Measurements from ENCODE around the gene THAP12. TPM values are rescaled to one million over a fixed set of nuclear protein-coding genes. Genes with fewer than 3 reads are reported as not detected.

Gene THAP12
- total RNA-seq, 2 donors from 2014 or later = 55.9 to 66.6 TPM

DNA sequence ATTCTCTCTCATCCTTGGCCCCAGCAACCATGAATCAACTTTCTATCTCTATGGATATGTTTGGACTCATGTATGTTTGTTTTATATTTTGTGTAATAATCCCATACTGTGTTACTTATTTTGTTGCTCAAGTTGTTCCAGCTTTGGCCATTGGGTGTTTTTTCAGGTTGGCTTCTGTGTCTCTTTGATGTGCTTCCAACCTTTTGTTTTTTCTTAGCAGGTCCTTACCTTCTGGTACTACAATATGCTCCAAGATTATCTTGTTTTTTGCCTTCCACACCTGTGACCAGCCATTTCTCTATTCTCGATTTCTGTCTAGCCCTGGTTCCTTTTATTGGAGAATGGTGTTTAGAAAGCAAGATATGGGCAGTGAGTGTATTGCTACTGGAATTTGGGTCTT, 14.4 kb upstream of the THAP12 start:
- DNase-seq = no peak
- H3K27me3 Mint-ChIP-seq (ENCODE audit: low read depth) = peaks cover 7% of the 10 kb centered on the region
- H3K36me3 Mint-ChIP-seq (ENCODE audit: insufficient read depth in 2 of 2) = no peaks in the 10 kb centered on the region
- H3K27ac Mint-ChIP-seq = no peak overlapping the region
- no peak for ATAC-seq (replicated peaks in 1 of 2)
- H3K4me3 Mint-ChIP-seq = no peak overlapping the region
- H3K9me3 Mint-ChIP-seq = no peaks in the 10 kb centered on the region
- H3K4me1 Mint-ChIP-seq (ENCODE audit: low read depth) = no peaks in the 10 kb centered on the region

GRCh38 chr11:76394411-76394810, 13.5 kb upstream of the THAP12 start:
- Mint-ChIP-seq H3K27ac (no peak overlapping the region), H3K9me3 (no peaks in the 10 kb centered on the region), H3K36me3 (ENCODE audit: insufficient read depth in 2 of 2) (no peaks in the 10 kb centered on the region), H3K27me3 (ENCODE audit: low read depth) (peaks cover 7% of the 10 kb centered on the region), H3K4me1 (ENCODE audit: low read depth) (no peaks in the 10 kb centered on the region), H3K4me3 (no peak overlapping the region)
- no peak for DNase-seq
- no peak for ATAC-seq (replicated peaks in 1 of 2)

DNA sequence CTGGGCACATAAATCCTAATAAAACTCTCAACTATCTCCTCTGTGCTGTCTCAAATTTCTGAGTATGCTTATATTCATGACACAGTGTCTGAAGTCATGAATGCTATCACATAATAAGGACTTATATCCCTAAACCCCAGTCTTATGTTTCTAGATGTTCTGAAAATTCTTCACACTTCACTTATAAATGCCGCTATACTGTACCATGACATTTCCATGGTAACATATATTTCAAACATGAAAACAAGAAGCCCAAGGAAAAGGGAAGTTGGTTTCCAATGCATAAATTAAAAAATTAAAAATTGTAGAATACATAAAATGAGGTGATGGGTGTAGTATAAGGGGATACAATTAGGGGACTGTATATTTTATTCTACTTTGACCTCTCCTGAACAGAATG, 11.9 kb upstream of the THAP12 start:
- Mint-ChIP-seq H3K27ac (no peak overlapping the region), H3K36me3 (ENCODE audit: insufficient read depth in 2 of 2) (no peaks in the 10 kb centered on the region), H3K27me3 (ENCODE audit: low read depth) (peaks cover 7% of the 10 kb centered on the region), H3K4me3 (no peak overlapping the region), H3K4me1 (ENCODE audit: low read depth) (no peaks in the 10 kb centered on the region), H3K9me3 (no peaks in the 10 kb centered on the region)
- no peak for DNase-seq
- ATAC-seq (replicated peaks in 1 of 2) = no peak

- Mint-ChIP-seq H3K4me3 (no peak overlapping the region), H3K27ac (no peak overlapping the region), H3K4me1 (ENCODE audit: low read depth) (no peaks in the 10 kb centered on the region), H3K9me3 (no peaks in the 10 kb centered on the region), H3K36me3 (ENCODE audit: insufficient read depth in 2 of 2) (no peaks in the 10 kb centered on the region), H3K27me3 (ENCODE audit: low read depth) (peaks cover 7% of the 10 kb centered on the region)
- DNase-seq (no peak), ATAC-seq (replicated peaks in 1 of 2) (no peak)
These were observed 11.0 kb upstream of the THAP12 start for GRCh38 chr11:76391811-76392475.

GRCh38 chr11:76391021-76391420, 10.1 kb upstream of the THAP12 start:
- no peak for DNase-seq
- no peak overlapping the region for H3K27ac Mint-ChIP-seq
- no peak overlapping the region for H3K4me3 Mint-ChIP-seq
- H3K4me1 Mint-ChIP-seq (ENCODE audit: low read depth) = no peaks in the 10 kb centered on the region
- peaks cover 7% of the 10 kb centered on the region for H3K27me3 Mint-ChIP-seq (ENCODE audit: low read depth)
- no peak for ATAC-seq (replicated peaks in 1 of 2)
- H3K9me3 Mint-ChIP-seq = no peaks in the 10 kb centered on the region
- H3K36me3 Mint-ChIP-seq (ENCODE audit: insufficient read depth in 2 of 2) = no peaks in the 10 kb centered on the region

DNA sequence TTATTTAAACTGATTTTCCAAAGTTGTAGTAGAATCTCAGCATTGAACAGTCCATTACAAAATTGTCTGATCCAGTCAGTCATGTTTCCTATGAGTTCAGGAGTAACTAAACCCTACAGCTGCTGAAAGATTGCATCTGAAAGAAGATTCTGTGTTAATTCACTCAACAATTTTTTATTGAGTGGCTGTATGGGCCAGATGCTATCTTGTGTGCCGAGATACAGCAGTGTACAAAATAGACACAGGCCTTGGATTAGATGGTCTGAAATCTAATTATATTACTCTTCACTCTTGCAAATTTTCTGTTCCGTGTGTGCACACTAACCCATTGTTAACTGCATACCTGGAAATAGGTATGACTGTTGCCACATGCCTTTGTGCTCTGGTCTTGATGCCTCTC, 7.5 kb upstream of the THAP12 start:
- no peaks in the 10 kb centered on the region for H3K27me3 Mint-ChIP-seq (ENCODE audit: low read depth)
- no peak for ATAC-seq (replicated peaks in 1 of 2)
- DNase-seq = no peak
- H3K36me3 Mint-ChIP-seq (ENCODE audit: insufficient read depth in 2 of 2) = no peaks in the 10 kb centered on the region
- no peak overlapping the region for H3K4me3 Mint-ChIP-seq
- H3K9me3 Mint-ChIP-seq = no peaks in the 10 kb centered on the region
- H3K27ac Mint-ChIP-seq = no peak overlapping the region
- peaks cover 7% of the 10 kb centered on the region for H3K4me1 Mint-ChIP-seq (ENCODE audit: low read depth)

DNA sequence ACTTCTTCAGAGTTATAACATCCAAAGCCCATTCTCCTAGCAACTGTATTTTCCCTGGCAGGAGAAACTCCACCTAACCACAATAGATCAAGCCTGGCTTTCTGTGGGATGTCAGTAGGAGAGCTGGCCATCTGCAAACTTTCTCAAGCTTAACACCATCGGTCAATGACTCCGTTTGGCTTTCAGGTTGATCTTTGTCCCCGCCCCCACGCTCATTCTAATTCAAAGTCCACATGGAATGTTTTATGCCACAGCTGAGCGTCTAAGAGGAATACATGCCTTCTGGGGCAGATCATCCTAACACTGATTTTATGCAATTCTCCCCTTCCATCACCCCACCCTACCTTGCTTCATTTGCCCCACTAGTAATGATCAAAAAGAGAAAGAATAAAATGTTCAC, 5.0 kb upstream of the THAP12 start:
- H3K9me3 Mint-ChIP-seq = no peaks in the 10 kb centered on the region
- no peaks in the 10 kb centered on the region for H3K27me3 Mint-ChIP-seq (ENCODE audit: low read depth)
- DNase-seq = no peak
- H3K4me3 Mint-ChIP-seq = no peak overlapping the region
- H3K36me3 Mint-ChIP-seq (ENCODE audit: insufficient read depth in 2 of 2) = no peaks in the 10 kb centered on the region
- ATAC-seq (replicated peaks in 1 of 2) = no peak
- H3K27ac Mint-ChIP-seq = no peak overlapping the region
- peaks cover 27% of the 10 kb centered on the region for H3K4me1 Mint-ChIP-seq (ENCODE audit: low read depth)

- peak overlapping the region; percentile 93 to 97 for H3K4me3 Mint-ChIP-seq
- no peaks in the 10 kb centered on the region for H3K9me3 Mint-ChIP-seq
- H3K27me3 Mint-ChIP-seq (ENCODE audit: low read depth) = no peaks in the 10 kb centered on the region
- no peak overlapping the region for H3K27ac Mint-ChIP-seq
- H3K4me1 Mint-ChIP-seq (ENCODE audit: low read depth) = peaks cover 57% of the 10 kb centered on the region
- ATAC-seq (replicated peaks in 1 of 2) (no peak), DNase-seq (no peak)
- peaks cover 0 to 2% of the 10 kb centered on the region in 2 donors for H3K36me3 Mint-ChIP-seq (ENCODE audit: insufficient read depth in 2 of 2)
These were observed 1.3 kb upstream of the THAP12 start for GRCh38 chr11:76382209-76382608.

DNA sequence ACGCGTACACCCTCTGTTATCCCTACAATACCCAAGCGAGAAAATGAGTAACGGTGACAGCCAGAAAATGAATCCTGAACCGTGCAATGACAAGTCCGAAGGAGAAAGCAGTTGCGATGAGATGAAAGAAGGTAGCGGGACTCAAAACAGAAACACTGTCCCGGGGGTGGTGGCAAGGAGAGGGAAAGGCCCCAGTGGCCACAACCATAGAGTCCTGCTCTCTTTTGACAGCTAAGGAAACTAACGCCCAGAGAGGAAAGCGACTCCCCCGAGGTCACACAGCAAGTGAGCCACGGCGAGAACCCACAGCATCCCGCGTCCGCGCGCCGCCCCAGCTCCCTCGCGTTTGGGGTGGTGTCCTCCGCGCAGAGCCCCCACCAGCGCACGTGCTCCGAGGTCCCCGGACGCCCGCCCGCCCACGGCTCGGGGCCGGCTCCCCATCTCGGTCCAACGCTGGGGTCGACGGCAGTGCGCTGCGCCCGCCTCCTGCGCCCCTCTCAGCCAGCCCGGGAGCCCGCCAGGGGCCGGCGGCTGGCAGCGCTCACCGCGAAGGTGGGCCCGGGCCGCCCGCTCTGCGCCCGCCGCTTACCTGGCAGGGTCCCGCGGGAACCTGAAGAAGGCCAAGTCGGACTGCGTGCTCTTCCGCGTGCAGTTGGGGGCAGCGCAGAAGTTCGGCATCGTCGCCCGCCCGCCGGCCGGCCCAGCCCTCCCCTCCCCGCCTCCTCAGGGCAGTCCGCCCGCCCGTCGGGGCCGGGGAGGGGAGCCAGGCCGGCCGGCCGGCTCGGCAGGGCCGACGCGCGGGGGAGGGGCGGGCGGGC, 564 bp downstream of the THAP12 start:
- Mint-ChIP-seq H3K4me1 (ENCODE audit: low read depth) (peaks cover 73% of the 10 kb centered on the region), H3K36me3 (ENCODE audit: insufficient read depth in 2 of 2) (peaks cover 0 to 2% of the 10 kb centered on the region in 2 donors), H3K27ac (peak overlapping the region; percentile 55), H3K4me3 (peak overlapping the region; percentile 87 to 93), H3K9me3 (no peaks in the 10 kb centered on the region), H3K27me3 (ENCODE audit: low read depth) (no peaks in the 10 kb centered on the region)
- ATAC-seq (replicated peaks in 1 of 2) (peak; percentile 53 to 56), DNase-seq (peak; percentile 72 to 75)

- DNase-seq (no peak), ATAC-seq (replicated peaks in 1 of 2) (no peak)
- Mint-ChIP-seq H3K9me3 (no peaks in the 10 kb centered on the region), H3K27me3 (ENCODE audit: low read depth) (no peaks in the 10 kb centered on the region), H3K4me3 (peak overlapping the region; percentile 87 to 93), H3K36me3 (ENCODE audit: insufficient read depth in 2 of 2) (peaks cover 0 to 2% of the 10 kb centered on the region in 2 donors), H3K4me1 (ENCODE audit: low read depth) (peaks cover 78% of the 10 kb centered on the region), H3K27ac (peak overlapping the region; percentile 55)
These were observed 1.1 kb downstream of the THAP12 start for GRCh38 chr11:76379807-76380158.

DNA sequence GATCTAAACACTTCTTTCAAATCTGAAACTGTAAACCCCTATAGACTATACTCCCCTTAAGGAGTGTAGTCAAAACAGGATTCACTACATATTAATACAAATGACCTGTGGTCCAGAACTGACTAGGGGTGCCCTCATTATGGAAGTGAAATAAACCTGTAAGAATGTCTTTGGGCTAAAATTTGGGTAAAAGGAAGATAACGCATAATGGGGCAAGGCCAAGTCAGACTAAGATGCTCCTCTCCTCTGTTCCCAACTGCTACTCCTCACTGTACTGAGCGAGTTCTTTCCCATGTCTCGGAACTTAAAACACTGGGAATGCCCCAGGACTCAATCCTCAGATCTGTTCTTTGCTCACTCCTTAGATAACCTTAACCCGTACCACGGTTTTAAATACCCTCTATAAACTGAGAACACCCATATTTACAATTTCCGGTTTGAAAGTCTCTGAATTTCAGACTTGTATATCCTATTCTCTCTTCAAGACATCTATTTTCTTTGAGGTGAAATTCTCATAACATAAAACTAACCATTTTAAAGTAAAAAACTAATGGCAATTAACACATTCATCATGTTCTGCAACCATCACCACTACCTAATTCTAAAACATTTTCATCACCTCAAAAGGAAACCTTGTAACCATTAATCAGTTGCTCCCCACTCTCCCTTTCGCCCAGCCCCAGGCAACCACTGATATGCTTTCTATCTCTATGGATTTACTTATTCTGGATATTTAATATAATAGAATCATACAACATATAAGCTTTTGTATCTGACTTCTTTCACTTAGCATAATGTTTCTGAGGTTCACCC, 4.0 kb downstream of the THAP12 start:
- Mint-ChIP-seq H3K4me1 (ENCODE audit: low read depth) (peaks cover 80% of the 10 kb centered on the region), H3K4me3 (peak overlapping the region in 1 of 2 donors; percentile 47)

GRCh38 chr11:76371170-76371569, 9.8 kb downstream of the THAP12 start:
- H3K4me3 Mint-ChIP-seq = peak overlapping the region; percentile 70 to 75
- DNase-seq = peak; percentile 41 to 56
- peak; percentile 99 for ATAC-seq (replicated peaks in 1 of 2)
- peaks cover 68% of the 10 kb centered on the region for H3K4me1 Mint-ChIP-seq (ENCODE audit: low read depth)
- no peaks in the 10 kb centered on the region for H3K27me3 Mint-ChIP-seq (ENCODE audit: low read depth)
- no peaks in the 10 kb centered on the region for H3K36me3 Mint-ChIP-seq (ENCODE audit: insufficient read depth in 2 of 2)
- peak overlapping the region; percentile 90 for H3K27ac Mint-ChIP-seq
- H3K9me3 Mint-ChIP-seq = no peaks in the 10 kb centered on the region

More for the DNA sequence above, 4.0 kb downstream of the THAP12 start:
- Mint-ChIP-seq H3K27ac (peak overlapping the region; percentile 73), H3K36me3 (ENCODE audit: insufficient read depth in 2 of 2) (peaks cover 0 to 2% of the 10 kb centered on the region in 2 donors), H3K9me3 (no peaks in the 10 kb centered on the region), H3K27me3 (ENCODE audit: low read depth) (no peaks in the 10 kb centered on the region)
- ATAC-seq (replicated peaks in 1 of 2) (no peak), DNase-seq (no peak)

- Mint-ChIP-seq H3K4me1 (ENCODE audit: low read depth) (peaks cover 62% of the 10 kb centered on the region), H3K27me3 (ENCODE audit: low read depth) (no peaks in the 10 kb centered on the region), H3K9me3 (no peaks in the 10 kb centered on the region), H3K27ac (no peak overlapping the region), H3K36me3 (ENCODE audit: insufficient read depth in 2 of 2) (peaks cover 0 to 8% of the 10 kb centered on the region in 2 donors), H3K4me3 (no peak overlapping the region)
- DNase-seq = no peak
- ATAC-seq (replicated peaks in 1 of 2) = no peak
These were observed 11.5 kb downstream of the THAP12 start for GRCh38 chr11:76369406-76369805.
